ENCODE results near the gene SORBS1. TPM values are rescaled to one million over a fixed set of nuclear protein-coding genes. Genes with fewer than 3 reads are reported as not detected.

Gene SORBS1
- total RNA-seq, 1 donor from 2014 or later: 58.2 TPM

DNA sequence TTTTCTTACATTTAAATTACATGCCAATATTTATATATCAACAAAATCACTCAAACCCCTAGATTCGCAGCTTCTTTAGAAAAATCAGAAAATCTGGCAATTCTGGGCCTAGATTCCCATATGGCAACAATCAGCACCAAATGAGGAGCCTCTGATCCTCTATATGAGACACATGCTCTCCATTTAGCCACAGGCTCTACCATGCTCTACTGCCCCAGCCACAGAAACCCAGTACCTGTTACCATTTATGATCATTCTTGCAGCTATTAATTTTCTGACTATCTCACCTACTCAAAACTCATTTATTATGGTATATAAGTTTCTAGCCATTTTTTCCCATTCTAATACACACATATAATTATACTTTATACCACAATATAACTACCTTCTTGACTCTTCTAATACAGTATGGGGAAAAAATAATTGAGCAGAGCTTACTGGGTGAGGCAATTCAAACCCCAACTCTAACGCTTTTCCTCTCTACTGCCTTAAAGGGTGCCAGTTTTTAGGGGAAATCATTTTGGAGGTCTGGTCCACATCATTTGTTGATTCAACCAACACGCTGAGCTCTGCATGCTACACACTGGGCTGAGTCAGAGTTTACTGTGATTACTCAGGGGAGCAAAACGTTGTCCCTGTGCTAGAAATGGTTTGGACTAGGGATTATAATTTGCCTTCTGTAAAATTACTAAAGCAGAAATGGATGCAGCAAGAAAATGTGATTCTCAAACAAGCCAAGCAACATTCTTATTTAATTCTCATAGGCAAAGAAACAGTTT is 281.9 kb downstream of the SORBS1 start:
- no peaks in the 10 kb centered on the region for H3K36me3 ChIP-seq
- DNase-seq: no peak
- H3K27ac ChIP-seq: peak overlapping the region; percentile 67
- no peaks in the 10 kb centered on the region for H3K9me3 ChIP-seq
- H3K4me1 ChIP-seq: peaks cover 82% of the 10 kb centered on the region
- intact Hi-C loops (cut with DNase I): no loop called here
- TF ChIP-seq, protein P1, sequence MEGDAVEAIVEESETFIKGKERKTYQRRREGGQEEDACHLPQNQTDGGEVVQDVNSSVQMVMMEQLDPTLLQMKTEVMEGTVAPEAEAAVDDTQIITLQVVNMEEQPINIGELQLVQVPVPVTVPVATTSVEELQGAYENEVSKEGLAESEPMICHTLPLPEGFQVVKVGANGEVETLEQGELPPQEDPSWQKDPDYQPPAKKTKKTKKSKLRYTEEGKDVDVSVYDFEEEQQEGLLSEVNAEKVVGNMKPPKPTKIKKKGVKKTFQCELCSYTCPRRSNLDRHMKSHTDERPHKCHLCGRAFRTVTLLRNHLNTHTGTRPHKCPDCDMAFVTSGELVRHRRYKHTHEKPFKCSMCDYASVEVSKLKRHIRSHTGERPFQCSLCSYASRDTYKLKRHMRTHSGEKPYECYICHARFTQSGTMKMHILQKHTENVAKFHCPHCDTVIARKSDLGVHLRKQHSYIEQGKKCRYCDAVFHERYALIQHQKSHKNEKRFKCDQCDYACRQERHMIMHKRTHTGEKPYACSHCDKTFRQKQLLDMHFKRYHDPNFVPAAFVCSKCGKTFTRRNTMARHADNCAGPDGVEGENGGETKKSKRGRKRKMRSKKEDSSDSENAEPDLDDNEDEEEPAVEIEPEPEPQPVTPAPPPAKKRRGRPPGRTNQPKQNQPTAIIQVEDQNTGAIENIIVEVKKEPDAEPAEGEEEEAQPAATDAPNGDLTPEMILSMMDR (IDR thresholded peaks at IDR 0.05): no peak
- H3K27me3 ChIP-seq (ENCODE audit: low read depth): no peaks in the 10 kb centered on the region
- no peak overlapping the region for H3K4me3 ChIP-seq
- peak in 1 of 2 donors; percentile 10 for ATAC-seq

DNA sequence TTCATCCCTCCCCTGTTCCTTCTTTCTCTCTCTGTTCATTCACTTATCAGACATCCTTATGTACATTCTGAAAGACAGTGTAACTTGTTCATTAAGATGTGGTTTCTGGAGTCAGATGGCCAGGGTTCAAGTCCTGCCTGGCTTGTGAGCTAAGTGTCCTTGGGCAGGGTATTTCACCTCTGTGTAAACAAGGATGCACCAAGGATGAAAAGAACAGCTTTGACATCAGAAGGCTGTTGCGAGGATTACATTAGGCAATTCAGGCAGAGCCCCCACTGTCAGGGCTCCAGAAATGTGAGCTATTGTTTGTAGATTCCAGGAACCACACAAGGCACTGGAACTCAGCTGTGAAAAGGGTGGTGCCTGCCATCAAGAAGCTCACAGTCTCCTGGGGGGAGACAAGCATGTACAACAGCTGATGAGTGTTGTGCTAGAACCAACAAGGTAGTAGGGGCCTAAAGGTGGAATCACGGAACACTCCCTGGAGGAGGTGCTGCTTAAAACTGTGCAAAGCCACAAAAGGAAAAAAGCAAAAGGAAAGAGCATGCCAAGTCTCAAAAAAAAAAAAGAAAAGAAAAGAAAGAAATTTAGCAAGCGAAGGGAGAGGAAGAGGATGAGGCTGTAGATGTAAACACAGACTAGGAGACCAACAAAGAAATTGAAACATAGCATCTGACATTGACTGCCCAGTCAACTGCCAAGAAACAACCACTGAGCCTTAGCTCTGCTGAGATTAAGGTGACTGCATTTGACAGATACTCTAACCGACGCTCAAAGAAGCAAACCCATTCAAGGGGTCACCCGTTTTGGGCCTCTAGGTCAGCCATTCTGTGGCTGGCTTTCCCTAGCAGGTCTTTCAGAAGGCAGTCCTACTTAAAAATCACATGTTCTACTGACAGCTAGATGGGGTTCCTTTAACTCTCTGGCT is 282.8 kb downstream of the SORBS1 start:
- Histone ChIP-seq H3K27ac (peak overlapping the region; percentile 67), H3K36me3 (no peaks in the 10 kb centered on the region), H3K9me3 (no peaks in the 10 kb centered on the region), H3K4me3 (no peak overlapping the region), H3K4me1 (peaks cover 82% of the 10 kb centered on the region), H3K27me3 (ENCODE audit: low read depth) (no peaks in the 10 kb centered on the region)
- TF ChIP-seq, protein P1 (IDR thresholded peaks at IDR 0.05): no peak
- peak; percentile 7 to 31 for ATAC-seq
- no peak for DNase-seq
- intact Hi-C loops (cut with DNase I): no loop called here

- no peak for ATAC-seq
- Histone ChIP-seq H3K36me3 (no peaks in the 10 kb centered on the region), H3K4me1 (peaks cover 87% of the 10 kb centered on the region), H3K27ac (peak overlapping the region; percentile 84), H3K4me3 (no peak overlapping the region), H3K27me3 (ENCODE audit: low read depth) (no peaks in the 10 kb centered on the region), H3K9me3 (no peaks in the 10 kb centered on the region)
- TF ChIP-seq, protein P1 (IDR thresholded peaks at IDR 0.05): no peak
- no peak for DNase-seq
- intact Hi-C loops (cut with DNase I): no loop called here
These were observed 283.6 kb downstream of the SORBS1 start for GRCh38 chr10:95277614-95278013.

DNA sequence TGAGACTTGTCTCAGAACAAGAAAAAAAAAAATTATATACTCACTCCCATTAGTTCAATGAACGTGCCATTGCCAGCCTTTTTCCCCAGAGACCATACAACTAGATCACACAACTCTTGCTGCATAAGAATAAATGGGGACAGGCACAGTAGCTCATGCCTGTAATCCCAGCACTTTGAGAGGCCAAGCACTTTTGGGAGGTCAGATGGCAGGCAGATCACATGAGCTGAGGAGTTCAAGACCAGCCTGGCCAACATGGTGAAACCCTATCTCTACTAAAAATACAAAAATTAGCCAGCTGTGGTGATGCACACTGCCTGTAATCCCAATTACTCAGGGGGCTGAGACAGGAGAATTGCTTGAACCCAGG is 284.0 kb downstream of the SORBS1 start:
- H3K27ac ChIP-seq: peak overlapping the region; percentile 84
- H3K27me3 ChIP-seq (ENCODE audit: low read depth): no peaks in the 10 kb centered on the region
- no peaks in the 10 kb centered on the region for H3K9me3 ChIP-seq
- no peak for DNase-seq
- no peak for ATAC-seq
- peaks cover 87% of the 10 kb centered on the region for H3K4me1 ChIP-seq
- no peak overlapping the region for H3K4me3 ChIP-seq
- TF ChIP-seq, protein P1 (IDR thresholded peaks at IDR 0.05): no peak
- intact Hi-C loops (cut with DNase I): no loop called here
- no peaks in the 10 kb centered on the region for H3K36me3 ChIP-seq

DNA sequence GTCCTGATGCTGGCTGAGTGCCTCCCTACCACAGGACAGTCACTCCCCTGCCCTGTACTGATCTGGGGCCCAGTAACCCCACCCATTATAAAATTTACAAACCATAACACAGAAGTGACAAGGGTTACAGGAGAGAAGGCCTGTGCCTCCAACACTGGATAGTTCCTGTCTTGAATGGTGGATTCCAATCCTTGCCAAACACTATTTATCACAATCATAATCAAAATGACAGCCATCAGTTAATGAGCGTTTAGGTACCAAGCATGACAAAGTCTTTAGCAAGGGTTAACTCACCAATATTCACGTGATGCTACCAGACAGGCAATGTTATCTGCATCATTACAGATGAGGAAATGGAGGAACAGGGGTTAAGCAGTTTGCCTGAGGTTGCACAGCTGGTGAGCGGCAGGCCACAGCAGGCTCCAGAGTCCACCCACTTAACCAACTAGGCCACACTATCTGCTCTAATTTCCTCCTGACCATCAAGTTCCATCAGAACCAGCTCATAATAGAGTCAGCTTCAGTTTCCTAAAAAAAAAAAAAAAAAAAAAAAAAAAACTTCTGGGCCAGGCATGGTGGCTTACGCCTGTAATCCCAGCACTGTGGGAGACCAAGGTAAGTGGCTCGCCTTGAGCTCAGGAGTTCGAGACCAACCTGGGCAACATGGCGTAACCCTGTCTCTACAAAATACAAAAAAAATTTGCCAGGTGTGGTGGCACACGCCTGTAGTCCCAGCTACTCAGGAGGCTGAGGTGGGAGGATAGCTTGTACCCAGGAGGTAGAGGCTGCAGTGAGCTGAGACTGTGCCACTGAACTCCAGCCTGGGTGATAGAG is 284.6 kb downstream of the SORBS1 start:
- H3K4me3 ChIP-seq: no peak overlapping the region
- H3K27ac ChIP-seq: peak overlapping the region; percentile 84
- no peaks in the 10 kb centered on the region for H3K9me3 ChIP-seq
- H3K36me3 ChIP-seq: no peaks in the 10 kb centered on the region
- TF ChIP-seq, protein P1 (IDR thresholded peaks at IDR 0.05): no peak
- no peak for DNase-seq
- peaks cover 87% of the 10 kb centered on the region for H3K4me1 ChIP-seq
- intact Hi-C loops (cut with DNase I): no loop called here
- peak; percentile 31 to 64 for ATAC-seq
- no peaks in the 10 kb centered on the region for H3K27me3 ChIP-seq (ENCODE audit: low read depth)

Data from lower lobe of right lung (tissue), 2 donors.